ENCODE measurements around the gene TRPC3.

TRPC3 gene

DNA sequence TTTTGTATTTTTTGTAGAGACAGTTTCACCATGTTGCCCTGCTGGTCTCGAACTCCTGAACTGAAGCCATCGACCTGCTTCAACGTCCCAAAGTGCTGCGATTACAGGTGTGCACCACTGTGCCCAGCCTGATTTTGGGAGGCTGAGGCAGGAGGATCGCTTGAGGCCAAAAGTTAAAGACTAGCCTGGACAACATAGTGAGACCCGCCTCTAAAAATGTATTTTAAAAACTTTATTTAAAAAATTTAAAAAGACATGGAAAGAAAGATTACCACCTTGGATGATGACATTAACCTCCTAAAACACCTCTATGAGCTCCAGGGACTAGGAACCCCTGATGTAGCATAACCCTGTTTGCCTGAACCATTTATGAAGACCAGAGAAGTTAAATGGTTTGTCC, 75.8 kb downstream of the TRPC3 start:
- FAIRE-seq (no peak), DNase-seq (ENCODE audit: low spot score) (no peak)

DNA sequence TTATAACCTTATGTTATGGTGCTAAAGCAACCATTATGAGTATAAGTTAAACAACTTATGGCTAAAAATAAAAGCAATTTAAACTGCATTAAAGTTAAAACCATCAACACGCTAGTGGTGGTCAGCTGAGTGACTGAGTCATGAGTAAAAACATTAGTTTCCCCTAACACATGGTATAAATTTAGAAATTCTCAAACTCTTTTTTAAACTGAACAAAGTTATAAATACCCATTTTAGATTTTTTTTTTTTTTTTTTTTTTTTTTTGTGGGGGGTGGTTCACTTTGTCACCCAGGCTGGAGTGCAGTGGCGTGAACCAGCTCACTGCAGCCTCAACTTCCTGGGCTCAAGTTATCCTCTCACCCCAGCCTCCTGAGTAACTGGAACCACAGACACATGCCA, 76.2 kb downstream of the TRPC3 start:
- FAIRE-seq (no peak), DNase-seq (ENCODE audit: low spot score) (no peak)

DNA sequence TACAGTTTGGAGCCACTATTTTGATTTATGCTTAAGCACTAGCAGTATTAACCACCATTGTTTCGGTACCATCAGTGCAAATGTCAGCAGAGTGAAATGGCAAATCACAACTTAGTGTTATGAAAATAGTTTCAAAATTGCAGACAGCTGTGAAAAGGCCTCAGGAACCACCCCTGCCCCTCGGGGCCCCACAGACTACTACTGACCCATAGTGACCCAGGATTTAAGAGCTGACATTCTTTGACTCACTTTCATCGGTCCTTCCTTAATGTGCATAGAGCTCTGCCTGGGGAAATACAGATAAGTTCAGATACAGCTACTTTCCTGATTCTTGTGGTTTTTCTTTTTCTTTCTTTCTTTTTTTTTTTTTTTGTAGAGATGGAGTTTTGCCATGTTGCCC, 78.3 kb downstream of the TRPC3 start:
- FAIRE-seq (no peak), DNase-seq (ENCODE audit: low spot score) (no peak)

DNA sequence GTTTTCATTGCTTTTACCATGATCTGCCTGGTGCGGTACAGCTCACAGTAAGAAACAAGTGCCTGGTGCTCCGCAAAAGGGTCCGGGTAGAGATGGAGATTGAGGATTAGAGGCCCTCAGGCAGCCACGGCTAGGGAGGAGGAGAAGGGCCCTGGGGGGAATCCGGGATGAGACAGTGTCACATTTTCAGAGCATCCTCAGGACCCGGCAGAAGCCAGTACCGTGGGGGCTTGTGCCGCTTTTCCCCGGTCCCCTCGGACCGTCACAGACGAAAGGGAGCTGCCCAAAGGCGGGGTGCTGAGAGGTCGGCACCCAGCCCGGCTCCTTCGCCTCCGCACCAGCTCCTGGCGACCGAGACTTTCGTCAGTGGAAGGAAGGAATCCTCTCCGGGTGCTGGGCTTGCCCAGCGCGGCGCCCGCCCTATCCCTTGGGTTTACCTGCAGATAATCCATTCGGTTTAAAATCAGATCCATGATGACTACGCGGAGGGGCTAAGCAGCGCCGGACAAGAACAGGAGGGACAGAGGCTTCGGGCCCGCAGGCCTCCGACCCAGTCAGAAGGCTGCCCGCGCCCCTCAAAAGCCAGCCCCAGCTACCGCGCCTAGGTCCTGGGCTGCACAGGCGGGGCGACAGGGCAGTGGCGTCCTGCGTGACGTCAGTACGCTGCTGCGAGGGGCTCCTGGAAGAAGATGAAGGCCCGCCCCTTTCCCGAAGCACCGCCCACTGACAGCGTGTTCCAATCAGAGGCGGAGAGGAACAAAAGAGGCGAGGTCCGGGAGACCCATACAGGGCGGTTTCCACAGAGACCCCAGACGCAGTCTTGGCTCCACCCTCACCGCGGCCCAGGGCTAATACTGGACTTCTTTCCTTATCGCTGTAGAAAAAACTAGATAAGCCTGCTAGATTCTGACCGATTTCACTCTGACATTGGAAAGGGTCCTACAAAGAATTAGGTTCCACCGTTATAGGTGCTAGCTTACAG, 81.7 kb downstream of the TRPC3 start, which contains the start of gene BBS7:
Gene BBS7 (minus strand): TSS at position 634 of the 982 bp plus-strand sequence. CDS start 161 bp downstream, at position 473.
- FAIRE-seq (peak; percentile 53), DNase-seq (ENCODE audit: low spot score) (peak; percentile 97)

DNA sequence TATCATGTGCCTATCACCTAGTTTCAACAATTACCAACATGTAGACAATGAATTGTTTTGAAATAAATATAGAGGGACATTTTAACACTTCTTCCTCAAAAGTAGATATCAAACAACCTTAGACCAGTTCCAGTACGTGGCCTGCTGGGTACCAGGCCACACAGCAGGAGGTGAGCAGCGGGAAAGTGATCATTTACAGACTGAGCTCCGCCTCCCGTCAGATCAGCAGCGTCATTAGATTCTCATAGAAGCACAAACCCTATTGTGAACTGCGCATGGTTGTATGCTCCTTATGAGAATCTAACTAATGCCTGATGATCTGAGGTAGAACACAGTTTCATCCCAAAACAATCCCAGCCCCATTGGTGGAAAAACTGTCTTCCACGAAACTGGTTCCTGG, 88.1 kb downstream of the TRPC3 start:
- DNase-seq (ENCODE audit: low spot score) (no peak), FAIRE-seq (no peak)

DNA sequence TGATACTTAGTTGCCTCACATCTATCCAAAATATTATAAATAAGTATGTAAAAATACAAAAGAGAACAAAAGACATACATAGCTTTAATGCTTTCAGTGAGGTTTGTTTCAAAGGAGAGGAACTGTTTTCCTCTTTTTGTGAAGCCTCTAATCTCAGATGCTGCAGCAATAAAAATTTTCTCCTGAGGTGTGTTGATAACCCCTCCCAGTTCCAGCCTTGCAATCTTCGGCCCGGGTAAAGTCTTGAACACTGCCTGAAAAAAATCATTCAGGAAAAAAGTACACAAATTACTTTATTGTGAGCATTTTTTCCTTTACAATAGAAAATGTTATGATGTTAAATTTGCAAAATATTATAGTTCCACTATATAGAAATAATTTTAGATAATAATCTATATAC, 90.4 kb downstream of the TRPC3 start:
- DNase-seq (ENCODE audit: low spot score) (no peak), FAIRE-seq (no peak)

DNA sequence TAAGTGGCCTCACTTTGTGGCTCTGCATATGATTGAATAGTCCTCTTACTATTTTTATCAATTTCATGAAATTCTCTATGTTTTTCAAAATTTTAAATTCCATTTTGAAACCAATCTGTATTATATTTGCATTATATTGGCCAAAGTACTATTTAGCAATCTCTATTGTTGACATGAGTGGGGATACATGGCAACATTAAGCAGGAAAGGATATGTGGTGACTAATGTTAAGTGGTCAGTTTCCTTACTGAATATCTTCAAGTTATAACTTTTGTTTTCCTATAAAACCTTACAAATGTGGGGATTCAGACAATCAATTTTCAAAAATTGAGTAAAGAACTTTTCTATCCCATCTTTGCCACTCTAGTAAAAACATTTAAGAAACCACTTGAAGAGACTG, 91.7 kb downstream of the TRPC3 start:
- FAIRE-seq (no peak), DNase-seq (ENCODE audit: low spot score) (no peak)

DNA sequence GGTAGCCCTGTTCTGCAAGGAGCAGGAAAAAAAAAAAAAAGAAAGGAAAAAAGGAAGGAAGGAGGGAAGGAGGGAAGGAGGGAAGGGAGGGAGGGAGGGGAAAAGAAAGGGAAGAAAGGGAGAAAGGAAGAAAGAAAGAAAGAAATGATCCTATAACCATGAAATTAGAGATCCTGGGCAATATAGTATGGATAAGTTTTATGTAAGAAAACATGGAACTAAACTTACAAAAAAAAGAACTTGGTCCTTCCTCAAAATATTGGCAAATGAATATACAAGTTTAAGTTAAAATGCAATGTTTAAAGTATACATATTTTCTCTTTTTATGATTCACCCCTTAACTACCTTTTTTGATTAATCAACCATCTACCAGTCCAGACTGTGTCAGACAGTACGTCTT, 100.5 kb downstream of the TRPC3 start:
- no peak for FAIRE-seq
- no peak for DNase-seq (ENCODE audit: low spot score)

DNA sequence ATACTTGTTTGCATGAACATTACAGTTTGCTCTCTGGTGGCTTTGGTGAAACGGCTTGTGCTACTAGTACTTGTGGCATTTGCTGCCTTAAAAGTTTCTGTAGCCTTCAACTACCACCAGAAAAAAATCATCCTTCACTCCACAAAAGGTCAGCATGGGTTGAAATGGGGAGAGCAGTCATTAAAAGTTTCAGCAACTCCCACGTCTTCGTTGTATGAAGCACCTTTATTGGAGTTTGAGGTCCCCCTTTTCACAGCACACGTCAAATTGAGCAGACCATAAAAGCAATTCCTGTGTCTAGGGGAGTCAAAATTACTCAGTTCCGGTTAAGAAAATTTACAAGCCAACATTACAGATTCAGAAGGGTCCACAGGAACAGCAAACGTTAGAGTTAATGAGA, 105.2 kb downstream of the TRPC3 start:
- FAIRE-seq = no peak
- DNase-seq (ENCODE audit: low spot score) = no peak

DNA sequence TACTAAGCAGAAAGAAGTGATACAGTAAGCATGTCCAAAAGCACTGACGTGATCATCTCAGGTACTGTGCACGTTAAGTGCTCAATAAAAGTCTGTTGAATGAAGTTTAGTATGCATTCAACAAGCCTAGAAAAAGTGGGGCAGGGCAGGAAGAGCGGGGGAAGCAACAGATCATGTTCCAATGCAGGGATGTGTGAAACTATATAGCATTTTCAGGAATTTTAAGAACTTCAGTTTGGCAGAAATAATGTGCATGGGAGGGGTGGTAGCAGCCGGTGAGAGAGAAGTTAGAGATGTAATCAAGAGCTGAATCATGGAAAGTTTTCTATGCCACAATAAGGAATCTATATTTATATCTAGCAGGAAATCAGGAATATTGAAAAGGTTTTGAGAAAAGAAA, 109.0 kb downstream of the TRPC3 start:
- no peak for FAIRE-seq

DNA sequence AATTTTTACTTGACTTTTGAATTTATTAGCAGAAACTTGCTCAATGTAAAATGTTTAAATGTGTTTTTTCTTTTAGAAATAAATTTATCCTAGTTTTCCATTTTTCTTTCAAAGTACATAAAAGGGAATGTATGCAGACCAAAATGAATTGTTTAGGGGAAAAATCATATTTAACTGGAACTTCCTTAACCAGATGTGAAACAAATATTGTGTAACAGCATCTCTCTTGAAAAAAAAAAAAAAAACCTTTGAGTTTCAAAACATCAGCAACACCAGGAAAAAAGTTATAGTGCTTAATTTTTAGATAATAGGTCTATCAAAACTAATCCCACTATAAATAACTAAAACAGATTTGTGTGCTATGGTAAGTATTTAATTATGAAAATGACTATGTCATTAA, 113.7 kb downstream of the TRPC3 start:
- DNase-seq (ENCODE audit: low spot score) = no peak
- FAIRE-seq = no peak

More for the DNA sequence above, 109.0 kb downstream of the TRPC3 start:
- DNase-seq (ENCODE audit: low spot score) = no peak

DNA sequence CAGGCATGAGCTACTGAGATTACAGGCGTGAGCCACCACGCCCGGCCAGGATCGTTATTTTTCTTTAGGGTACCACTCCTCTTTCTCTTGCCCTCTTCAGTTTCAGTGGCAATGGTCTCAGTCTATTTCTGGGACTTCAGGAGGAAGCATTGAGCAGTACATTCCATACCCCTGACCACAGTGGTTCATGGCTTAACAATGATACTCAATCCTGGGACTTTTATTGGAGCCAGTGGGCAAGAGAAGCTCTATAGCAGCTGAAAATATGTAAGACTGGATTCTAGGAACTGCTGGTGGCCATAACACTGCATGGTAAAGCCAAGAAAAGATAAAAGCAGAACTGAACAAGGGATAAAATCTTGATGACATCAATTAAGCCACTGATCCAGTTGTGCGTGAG, 122.3 kb downstream of the TRPC3 start:
- no peak for DNase-seq (ENCODE audit: low spot score)
- no peak for FAIRE-seq

Data from urothelium cell line (cell line).